Measurements from ENCODE around the gene ARID5B.
A peak's percentile ranks its signal among the peaks of the same experiment; 100 is the strongest.

ARID5B gene

GRCh38 chr10:61888744-61889143 is 12.8 kb upstream of the ARID5B start:
- peak; percentile 42 for DNase-seq (ENCODE audit: low spot score)

DNA sequence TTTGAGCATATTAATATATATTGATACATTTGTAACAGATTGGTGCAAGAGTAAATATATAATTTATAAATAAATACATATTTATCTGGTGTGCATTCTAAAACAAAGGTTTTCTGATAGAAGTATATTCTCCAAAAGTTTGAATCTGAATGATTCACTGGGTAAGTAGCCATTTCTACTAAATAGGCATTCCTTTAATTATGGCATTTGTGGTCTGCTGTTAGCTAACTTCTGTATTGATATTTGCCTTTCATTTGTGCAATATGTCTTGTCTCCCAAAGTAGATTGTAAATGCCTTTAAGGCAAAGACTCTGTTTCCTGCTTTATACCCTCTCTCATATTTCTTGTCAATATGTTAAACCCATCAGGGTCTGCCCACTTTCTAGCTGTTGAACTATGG is 11.1 kb upstream of the ARID5B start:
- no peak for DNase-seq (ENCODE audit: low spot score)

GRCh38 chr10:61890881-61891409 is 10.6 kb upstream of the ARID5B start:
- no peak for DNase-seq (ENCODE audit: low spot score)

- DNase-seq (ENCODE audit: low spot score) = no peak
Measured at GRCh38 chr10:61891906-61892585, 9.5 kb upstream of the ARID5B start.

GRCh38 chr10:61892961-61893360 is 8.5 kb upstream of the ARID5B start:
- DNase-seq (ENCODE audit: low spot score) = no peak

GRCh38 chr10:61894133-61894532 is 7.4 kb upstream of the ARID5B start:
- DNase-seq (ENCODE audit: low spot score) = no peak

DNA sequence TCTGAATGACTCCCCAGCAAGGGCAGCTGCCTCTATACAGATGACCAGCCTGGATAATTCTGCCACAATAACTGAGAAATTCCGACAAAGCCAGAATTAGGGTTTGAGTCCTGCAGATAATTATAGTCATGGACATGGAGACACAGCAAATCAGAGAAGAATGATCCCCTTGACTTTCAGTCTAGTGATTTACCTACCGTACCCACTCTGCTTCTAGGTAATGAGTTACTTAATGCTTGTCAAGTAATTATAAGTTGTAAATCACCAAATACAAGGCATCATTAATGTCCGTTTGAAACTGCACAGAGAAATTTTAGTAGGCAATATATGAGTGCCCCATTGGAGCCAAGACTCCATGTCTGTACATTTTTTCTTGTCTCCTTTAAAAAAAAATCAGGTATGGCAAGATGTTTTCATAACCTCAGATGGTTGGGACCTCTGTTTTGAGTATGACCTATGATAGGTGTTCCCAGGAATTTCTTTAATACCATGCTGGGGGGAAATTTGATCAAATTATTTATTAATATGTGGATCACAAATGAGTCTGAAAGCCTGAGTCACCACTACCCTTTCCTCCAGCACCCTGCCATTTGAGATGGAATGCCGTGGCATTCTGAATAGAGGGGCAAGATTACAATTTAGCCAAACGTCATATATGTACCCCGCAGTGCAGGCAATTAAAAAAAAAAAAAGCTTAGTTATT is 5.5 kb upstream of the ARID5B start:
- no peak for DNase-seq (ENCODE audit: low spot score)

GRCh38 chr10:61896854-61897661 is 4.4 kb upstream of the ARID5B start:
- peak; percentile 81 for DNase-seq (ENCODE audit: low spot score)

DNA sequence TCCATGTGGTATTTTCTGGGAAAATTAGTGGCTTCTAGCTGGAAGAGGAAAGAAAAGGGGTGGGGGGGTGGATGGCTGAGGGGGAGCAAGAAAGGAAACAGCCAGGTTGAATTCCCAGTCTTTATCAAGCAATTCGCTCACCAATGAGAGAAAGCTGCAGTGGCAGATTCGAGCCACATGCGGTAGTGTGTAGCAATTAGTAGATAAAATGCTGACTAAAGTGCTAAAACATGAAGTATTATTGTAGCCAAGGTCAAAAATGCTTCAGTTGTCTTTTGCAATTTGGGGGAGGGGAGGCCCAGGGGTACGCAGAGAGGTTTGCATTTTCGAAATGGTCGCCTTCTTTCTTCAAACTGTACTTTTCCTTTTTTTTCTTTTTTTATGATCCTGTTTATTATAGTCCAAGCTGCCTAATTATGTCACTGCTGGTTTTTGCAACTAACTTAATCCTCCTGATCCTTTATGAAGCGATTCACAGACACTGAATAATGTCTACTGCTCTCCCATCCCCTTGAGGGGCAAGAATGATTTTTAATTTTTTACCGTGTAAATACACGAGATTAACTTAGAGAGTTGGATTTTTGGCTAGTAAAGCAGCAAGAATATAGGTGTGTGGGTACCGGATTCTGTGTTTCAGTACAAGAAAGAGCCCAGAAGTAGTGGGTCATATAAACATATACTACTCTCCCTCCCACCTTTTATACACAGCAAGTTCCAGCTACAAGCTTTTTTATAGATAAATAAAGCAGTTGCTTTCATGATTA is 3.6 kb upstream of the ARID5B start:
- peak; percentile 57 for DNase-seq (ENCODE audit: low spot score)

GRCh38 chr10:61898435-61898778 is 3.1 kb upstream of the ARID5B start:
- no peak for DNase-seq (ENCODE audit: low spot score)

- DNase-seq (ENCODE audit: low spot score) = no peak
Measured at GRCh38 chr10:61899069-61899531, 2.4 kb upstream of the ARID5B start.

- DNase-seq (ENCODE audit: low spot score) = no peak
Measured at GRCh38 chr10:61899663-61899996, 1.9 kb upstream of the ARID5B start.

GRCh38 chr10:61899997-61900828 is 1.3 kb upstream of the ARID5B start:
- DNase-seq (ENCODE audit: low spot score) = peak; percentile 49

GRCh38 chr10:61901829-61902444 is 438 bp downstream of the ARID5B start:
- peak; percentile 29 for DNase-seq (ENCODE audit: low spot score)

GRCh38 chr10:61902445-61903220 is 1.1 kb downstream of the ARID5B start:
- peak; percentile 51 for DNase-seq (ENCODE audit: low spot score)

DNA sequence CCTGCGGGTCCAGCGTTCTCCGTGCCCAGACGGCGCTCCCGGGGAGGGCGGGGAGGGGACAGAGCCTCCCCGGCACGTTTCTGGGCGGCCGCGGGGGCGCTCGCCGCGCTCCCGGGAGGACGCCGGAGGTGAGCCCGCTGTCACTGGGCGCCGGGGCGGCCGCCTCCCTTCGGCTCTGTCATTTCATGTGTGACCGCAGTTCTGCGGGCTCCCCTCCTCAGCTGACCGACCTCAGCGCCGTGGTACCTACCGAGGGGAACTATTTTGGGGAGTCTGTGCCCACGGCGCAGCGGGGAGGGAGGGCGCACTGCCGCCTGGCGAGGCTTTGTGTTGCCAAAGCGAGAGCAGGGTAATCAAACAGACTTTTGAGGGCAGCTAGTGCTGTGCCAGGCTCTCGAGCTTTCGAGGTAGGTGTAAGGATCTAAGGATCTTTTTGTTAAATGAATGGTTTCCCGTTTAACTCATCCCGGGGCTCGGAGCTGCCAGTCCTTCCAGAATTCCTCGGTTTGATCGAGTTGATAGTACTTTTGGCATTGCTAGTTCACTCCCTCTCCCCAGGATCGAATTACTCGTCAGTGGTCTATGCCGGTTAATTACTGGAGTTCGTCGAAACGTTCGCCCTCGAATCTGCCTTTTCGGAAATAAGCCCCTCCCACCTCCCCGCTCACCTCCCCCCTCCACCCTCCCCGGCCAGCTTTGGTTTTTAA is 1.9 kb downstream of the ARID5B start:
- peak; percentile 72 for DNase-seq (ENCODE audit: low spot score)

DNA sequence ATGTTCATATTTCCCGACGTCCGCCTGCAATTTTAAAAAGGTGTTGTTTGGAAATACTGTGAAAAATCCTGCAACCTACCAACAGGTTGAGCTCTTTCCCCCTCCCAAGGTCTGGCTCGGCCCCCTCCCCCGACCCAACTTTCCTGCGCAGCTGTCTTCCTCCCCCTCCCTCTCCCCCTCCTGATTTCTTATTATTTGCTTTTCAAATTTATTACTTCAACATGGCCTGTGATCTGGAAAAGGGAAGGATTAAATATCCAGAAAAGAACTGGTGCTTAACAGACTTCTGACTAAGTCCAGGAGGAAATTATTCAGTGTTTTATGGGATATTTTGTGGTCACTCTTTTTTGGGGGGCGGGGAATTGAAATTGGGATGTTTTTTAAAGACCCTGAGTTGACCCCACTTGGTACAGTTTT is 2.4 kb downstream of the ARID5B start:
- no peak for DNase-seq (ENCODE audit: low spot score)

DNA sequence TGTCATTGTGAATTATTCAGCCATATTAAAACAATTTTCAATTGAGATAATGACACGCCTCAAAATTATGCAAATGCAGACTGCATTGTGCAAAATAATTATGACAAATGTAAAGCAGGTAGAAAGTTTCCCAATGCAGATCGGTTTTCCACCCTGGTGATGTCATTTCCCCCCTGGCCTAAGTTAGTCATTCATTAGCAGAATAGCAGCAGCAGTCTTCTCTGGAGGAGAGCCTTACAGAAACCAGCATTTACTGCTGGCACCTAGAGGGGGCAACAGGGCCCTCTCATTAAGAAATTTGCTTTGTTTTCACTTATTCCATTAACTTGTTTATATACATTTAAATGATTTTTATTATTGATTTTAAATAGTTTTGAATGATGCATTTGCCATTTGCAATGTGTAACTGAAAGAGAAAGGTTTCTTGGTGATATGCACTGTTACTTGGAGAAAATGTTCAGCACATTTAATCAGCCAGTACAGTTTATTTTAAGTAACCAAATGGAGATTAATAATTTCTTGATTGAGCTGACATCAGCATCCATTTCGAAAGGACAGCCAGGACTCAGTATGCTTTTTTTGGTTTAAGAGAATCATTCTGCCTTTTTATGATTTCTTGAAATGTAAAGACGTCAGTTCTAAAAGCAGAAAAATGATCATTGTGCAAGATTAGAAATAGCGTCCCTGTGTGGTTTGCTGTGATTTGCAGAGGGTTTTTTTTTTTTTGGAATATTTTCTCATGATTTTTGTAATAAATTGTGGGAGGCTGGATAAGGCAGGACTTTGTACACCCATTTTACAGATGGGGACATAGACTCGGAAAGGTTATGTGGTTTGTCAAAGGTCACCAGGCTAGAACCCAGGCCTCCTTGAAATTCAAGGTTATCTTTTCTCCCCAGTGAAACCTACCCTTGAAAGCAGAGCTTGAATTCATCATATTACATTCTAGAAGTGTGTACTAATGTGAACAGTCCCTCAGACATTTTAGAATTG is 3.5 kb downstream of the ARID5B start:
- DNase-seq (ENCODE audit: low spot score) = peak; percentile 79

Measured in AG20443 (cell line).